GM21381 (cell line): ENCODE measurements around the gene PTEN.
"Not testable (repeated sequence)": the region's sequence is repeated elsewhere in the genome, so short reads cannot be mapped to it uniquely, and the experiment has no call there.

Experiments
- ATAC-seq: cut with Tn5 transposase; IDR thresholded peaks from one replicate; pipeline ENCODE4 v1.9.1; 2021; ENCODE audit warnings: mild to moderate bottlenecking, moderate library complexity; ENCODE audit not compliant: unreplicated experiment

Gene PTEN

DNA sequence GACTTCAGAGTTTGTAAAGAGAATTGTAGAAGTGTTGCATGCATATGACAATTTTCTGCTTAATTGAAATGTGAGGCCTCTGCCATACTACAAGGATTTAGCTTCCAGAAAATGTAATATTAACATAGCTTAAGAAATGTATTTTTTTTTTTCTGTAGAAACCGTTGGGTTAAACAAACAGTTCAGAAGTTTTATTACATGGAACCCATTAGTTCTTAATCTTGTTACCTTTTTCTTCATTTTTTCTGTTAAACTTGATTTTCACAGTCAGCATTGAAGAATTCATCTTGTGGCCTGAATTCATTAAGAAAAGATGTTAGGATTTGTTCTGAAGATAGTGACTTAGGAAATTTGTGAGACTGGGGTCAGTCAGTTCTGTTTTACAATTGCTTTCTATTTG is 4.9 kb downstream of the PTEN start:
- ATAC-seq: no peak

DNA sequence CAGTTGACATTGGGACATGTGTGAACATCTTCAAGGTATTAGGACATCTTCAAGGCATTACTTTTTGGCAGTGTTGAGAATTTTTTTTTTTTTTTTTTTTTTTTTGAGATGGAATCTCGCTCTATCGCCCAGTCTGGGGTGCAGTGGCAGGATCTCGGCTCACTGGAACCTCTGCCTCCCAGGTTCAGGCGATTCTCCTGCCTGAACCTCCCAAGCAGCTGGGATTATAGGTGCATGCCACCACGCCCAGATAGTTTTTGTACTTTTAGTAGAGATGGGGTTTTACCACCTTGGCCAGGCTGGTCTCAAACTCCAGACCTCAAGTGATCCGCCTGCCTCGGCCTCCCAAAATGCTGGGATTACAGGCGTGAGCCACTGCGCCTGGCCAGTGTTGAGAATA is 5.7 kb downstream of the PTEN start:
- ATAC-seq: not testable (repeated sequence)

DNA sequence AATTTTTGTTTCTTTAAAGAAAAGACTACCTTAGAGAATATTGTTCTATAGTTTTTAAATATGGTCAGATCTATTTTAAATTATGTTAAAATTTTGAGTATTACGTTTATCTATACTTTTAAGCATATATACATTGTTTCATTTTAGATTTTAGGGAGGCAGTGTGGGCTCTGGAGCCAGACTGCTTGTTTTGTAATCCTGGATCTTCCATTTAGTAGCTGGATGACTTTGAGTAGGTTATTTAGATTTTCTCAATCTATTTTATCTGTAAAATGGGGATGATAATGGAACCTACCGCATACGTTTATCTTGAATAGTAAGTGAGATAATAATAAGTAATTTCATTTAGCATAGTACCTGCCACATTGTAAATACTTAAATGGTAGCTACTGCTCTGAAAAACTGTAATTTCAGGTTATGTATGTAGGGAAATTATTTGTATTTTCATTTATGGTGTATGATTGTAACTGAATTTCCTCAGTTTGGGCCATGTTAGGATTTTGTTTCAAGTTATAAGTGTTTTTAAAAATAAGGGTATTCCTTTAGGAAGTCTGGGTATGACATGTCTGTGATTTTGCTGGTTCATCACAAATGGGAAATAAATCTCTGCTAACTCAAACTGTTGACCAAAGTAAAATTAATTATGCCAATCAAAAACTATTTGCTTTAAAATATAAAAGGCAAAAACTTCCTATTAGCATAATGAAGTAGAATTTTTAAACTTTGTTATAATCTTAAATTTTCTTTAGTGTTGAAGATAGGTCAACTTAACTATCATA is 6.5 kb downstream of the PTEN start:
- ATAC-seq: no peak

DNA sequence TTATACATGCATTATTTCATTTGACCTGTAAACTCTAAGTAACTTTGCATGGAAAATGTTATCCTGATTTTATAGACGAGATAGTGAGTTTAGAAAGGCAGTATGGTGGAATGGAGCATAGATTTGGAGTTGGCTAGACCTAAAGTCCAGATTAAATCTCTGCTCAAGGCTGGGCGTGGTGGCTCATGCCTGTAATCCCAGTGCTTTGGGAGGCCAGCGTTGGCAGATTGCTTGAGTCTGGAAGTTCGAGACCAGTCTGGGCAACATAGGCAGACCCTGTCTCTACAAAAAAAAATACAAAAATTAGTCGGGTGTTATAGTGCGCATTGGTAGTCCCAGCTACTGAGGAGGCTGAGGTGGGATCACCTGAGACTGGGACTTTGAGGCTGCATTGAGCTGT is 9.4 kb downstream of the PTEN start:
- ATAC-seq: no peak

DNA sequence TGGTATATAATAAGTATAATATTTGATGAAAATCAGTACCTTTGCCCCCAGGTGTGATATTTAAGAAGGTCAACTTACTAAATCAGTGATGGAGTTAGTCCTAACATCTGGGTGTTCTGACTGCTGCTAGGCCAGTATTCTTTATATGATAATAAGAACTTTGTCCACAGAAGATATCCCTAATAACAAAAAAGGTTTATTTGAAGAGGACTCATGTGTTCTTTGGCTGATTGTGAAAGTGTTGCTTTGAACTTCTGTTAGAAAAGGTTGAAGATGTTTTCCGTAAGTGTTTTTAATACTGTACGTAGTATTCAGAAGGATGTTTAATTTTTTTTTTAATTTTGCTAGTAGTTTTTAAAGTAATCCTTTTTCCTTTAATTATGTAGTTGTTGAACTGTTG is 10.2 kb downstream of the PTEN start:
- ATAC-seq: no peak

DNA sequence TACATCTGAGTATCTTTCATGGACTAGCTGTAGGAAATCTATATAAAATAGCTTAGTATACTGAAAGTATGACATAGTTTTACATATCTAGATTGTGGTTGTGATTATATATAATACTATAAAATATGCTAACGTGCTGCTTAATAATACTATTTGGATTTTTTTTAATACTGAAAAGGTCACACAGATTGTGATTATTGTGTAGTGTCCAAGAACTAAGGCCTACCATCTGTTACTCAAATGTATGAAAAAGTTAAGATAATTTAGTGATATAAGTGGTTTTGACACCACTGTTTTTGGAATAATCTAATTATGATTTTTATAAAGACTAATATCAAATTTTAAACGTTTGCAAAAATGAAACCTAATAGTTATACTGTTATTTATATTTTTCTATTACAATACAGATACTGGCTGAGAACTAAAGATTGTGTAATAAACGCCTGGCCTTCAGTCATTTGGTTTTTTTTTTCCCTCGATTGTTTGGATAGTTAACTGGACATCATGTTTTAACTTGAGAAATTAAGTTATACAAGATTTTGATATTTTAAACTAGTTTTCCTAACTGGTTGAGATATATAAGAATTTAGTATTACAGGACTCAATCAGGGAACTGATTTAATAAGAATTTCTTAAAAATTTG is 12.6 kb downstream of the PTEN start:
- ATAC-seq: no peak

DNA sequence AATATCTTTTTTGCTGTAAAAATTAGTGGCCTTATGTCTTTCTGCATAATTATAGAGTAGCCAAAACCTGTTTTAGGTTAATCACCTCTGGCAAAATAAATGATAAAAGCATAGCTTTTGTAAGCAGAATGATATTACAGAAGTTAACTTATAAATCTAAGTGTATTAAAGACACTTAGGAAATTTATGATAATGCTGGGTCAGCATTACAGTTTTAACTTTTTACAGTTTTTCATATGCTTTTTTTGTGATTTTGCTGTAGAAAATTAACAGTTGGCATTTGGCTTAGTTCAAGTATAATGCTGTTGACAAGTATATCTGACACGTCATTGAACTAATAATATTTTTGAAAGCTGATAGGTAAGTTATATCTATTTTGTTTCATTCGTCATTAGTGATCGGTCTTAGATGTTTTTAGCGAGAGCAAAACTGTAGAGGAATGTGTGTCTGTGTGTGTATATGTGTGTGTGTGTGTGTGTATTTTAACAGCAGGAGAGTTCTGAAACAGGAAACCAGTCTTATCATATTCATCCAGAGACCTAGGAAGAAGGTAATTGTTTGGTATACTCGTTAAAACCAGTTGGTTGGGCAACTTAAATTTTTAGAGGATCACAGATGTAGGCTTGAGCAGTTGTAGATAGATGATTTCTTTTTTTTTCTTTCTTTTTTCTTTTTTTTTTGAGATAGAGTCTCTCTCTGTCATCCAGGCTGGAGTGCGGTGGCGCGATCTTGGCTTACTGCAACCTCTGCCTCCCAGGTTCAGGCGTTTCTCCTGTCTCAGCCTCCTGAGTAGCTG is 15.4 kb downstream of the PTEN start:
- no peak for ATAC-seq

DNA sequence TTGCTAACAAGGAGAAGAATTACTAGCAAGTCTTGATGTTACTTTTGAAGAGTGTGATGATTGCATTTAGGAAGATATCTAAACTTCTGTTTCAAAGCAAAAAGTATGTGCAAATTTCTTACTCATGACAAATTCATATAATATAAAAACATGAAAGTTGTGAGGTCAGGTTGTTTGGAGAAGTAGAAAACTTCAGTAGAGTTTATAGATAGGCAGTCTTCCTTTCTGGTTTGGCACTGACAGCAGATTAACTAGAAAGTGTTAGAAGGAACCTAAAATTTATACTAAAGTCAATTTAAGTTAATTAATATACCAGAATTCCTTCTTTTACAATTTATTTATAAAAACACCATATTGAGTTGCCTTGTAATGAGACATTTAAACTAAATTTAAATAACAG is 16.9 kb downstream of the PTEN start:
- ATAC-seq: no peak

DNA sequence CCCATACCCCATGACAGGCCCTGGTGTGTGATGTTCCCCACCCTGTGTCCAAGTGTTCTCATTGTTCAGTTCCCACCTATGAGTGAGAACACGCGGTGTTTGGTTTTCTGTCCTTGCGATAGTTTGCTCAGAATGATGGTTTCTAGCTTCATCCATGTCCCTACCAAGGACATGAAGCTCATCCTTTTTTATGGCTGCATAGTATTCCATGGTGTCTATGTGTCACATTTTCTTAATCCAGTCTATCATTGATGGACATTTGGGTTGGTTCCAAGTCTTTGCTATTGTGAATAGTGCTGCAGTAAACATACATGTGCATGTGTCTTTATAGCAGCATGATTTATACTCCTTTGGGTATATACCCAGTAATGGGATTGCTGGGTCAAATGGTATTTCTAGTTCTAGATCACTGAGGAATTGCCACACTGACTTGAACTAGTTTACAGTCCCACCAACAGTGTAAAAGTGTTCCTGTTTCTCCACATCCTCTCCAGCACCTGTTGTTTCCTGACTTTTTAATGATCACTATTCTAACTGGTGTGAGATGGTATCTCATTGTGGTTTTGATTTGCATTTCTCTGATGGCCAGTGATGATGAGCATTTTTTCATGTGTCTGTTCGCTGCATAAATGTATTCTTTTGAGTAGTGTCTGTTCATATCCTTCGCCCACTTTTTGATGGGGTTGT is 18.1 kb downstream of the PTEN start:
- not testable (repeated sequence) for ATAC-seq

DNA sequence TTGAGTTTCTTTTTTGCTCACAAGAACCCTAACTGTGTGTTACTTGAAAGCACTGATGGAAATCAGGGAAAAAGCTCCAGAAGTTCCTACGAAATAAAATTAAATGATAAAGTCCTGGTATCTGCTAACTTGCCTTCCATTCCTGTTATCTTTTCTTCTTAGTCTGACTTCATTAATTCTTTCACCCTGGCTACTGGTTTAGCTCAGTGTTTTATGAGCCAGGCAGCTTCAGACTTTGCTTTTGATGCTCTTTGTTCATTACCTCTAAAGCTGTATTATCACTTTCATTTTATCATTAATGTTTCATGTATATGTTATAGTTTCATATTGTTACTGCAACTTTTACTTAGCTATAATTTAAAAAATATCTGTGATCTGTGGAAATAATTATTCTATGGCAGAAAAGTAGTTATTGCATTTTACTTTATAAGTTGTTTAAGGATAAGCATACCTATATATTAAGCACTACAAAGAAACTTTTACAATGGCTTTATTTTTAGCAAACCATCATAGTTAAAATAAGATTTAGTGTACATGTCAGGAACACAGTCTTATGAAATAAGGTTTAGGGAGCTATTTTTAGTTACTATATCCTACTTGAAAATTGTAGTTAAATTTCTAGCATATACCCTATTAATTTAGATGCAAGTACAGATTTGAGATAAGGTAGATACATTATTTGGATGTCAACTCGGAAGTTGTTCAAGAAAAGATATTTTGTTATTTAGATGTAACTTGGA is 19.3 kb downstream of the PTEN start:
- no peak for ATAC-seq

DNA sequence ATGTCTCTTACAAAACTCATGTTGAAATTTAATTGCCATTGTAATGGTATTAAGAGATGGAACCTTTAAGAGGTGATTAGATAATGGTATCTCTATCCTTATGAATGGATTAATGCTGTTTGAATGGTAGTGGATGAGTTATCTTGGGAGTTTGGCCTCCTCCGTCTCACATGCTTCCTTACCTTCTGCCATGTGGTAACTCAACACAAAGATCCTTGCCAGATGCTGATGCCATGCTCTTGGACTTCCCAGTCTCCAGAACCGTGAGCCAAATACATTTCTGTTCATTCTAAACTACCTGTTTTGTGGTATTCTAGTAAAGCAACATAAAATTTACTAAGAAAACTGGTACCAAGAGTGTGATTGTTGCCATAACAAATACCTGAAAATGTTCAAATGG is 23.2 kb downstream of the PTEN start:
- no peak for ATAC-seq

DNA sequence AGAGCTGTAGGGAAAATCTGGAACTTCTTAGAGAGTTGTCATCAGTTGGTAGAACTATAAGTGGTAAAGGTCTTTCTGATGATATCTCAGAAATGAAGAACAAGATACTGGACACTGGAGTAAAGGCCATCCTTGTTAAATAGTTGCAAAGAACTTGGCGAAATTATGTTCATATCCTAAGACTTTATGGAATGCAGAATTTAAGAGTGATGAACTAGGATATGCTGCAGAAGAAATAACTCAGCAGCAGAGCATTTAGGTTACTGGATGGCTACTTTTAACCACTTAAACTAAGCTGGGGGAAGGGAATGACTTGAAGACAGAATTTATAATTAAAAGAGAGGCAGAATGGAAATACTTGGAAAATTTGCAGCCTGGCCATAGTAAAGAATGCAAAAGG is 23.7 kb downstream of the PTEN start:
- no peak for ATAC-seq

DNA sequence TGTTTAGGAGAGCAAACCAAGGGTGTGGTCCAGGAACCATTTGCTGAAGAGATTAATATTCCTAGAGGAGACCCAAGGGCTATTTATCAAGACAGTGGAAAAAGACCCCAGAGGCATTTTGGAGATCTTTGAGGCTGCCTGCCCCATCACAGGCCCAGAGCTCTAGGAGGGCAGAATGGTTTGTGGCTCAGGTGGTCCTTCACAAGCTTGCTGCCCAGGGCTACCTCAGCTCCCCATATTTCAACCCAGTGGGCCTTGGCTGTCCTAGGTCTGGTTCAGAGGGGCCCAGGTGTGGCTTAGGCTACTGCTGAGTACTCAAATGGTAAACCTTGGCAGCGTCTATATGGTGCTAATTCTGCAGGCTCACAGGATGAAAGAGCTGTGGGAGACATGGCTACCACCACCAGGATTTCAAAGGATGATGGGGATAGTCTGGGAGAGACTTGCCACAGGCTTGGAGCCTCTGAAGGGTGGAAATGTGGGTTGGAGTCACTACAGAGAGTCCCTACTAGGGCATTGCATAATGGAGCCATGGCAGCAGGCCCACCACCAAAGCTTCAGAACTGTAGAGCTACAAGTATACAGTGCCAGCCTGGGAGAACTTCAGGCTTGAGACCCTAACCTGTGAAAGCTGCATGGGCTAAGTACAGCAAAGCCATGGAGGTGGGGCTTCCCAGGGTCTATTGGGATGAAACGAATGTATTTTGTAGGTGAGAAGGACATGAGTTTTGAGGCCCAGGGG is 24.3 kb downstream of the PTEN start:
- ATAC-seq: no peak

DNA sequence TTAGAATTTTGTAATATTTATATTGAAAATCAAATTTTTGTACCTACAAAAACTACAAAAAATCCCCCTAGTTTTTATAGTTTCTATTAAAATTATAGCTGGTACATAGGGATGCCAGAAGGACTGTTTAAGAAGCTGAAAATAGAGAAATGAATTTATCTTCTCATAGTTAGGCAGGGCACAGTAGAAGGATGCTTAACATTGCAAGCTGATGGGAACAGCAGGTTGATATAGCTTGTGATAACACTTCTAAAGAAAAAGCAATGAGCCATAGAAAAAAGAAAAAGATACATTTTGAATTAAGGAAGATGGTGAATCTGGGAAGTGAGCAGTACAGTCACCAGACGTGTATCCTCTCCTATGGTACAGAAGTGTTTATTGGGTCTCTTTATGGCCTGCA is 32.0 kb downstream of the PTEN start:
- no peak for ATAC-seq

DNA sequence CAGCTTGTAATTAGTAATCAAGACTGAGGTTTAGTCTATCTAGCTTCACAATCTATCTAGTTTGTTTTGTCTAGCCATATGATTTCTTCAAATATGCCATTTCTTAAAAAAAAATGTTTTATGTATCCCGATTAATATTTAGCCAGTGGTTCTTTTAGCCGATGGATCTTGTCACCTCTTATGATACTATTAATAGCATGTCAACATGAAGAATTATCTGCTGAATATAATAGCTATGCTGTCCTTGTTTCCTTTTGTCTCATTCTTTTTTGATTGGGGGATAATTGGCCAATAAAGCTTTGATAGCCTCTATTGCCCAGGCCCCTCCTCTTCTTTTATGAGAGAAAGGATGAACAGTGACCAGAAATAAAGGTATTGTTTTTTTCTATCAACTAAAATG is 32.8 kb downstream of the PTEN start:
- no peak for ATAC-seq

DNA sequence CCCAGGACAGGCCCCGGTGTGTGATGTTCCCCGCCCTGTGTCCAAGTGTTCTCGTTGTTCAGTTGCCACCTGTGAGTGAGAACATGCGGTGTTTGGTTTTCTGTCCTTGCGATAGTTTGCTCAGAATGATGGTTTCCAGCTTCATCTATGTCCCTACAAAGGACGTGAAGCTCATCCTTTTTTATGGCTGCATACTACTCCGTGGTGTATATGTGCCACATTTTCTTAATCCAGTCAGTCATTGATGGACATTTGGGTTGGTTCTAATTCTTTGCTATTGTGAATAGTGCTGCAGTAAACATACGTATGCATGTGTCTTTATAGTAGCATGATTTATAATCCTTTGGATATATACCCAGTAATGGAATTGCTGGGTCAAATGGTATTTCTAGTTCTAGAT is 34.5 kb downstream of the PTEN start:
- not testable (repeated sequence) for ATAC-seq

DNA sequence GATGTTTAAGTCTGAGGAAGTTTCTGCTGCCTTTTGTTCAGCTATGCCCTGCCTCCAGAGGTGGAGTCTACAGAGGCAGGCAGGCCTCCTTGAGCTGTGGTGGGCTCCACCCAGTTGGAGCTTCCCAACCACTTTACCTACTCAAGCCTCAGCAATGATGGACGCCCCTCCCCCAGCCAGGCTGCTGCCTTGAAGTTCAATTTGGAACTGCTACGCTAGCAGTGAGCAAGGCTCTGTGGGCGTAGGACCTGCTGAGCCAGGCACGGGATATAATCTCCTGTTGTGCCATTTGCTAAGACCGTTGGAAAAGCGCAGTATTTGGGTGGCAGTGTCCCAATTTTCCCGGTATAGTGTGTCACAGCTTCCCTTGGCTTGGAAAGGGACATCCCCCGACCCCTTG is 40.0 kb downstream of the PTEN start:
- ATAC-seq: not testable (repeated sequence)

DNA sequence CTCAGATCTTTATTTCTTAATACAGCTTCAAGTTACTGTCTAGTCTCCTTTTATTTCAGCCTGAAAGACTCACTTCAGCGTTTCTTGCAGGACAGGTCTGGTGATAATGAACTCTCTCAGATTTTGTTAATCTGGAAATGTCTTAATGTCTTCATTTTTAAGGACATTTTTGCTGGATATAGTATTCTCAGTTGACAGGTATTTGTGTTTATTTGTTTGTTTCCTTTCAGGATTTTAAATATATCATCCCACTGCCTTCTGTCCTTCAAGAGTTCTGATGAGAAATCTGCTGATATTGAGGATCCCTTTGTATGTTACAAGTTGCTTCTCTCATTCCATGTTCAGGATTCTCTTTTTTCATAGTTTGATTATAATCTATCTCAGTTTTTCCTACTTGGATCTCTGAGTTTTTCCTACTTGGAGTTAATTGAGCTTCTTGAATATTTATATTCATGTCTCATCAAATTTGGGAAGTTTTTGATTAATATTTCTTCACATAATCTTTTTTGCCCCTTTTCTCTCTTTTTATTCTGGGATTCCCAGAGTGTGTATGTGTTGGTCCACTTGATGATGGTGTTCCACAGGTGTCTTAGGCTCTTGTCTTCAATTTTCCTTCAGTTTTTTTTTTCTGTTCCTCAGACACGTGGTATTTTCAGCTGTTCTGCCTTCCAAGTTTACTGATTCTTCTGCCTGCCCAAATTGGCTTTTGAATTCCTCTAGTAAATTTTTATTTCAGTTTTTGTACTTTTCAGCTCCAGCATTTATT is 49.9 kb downstream of the PTEN start:
- ATAC-seq: no peak

DNA sequence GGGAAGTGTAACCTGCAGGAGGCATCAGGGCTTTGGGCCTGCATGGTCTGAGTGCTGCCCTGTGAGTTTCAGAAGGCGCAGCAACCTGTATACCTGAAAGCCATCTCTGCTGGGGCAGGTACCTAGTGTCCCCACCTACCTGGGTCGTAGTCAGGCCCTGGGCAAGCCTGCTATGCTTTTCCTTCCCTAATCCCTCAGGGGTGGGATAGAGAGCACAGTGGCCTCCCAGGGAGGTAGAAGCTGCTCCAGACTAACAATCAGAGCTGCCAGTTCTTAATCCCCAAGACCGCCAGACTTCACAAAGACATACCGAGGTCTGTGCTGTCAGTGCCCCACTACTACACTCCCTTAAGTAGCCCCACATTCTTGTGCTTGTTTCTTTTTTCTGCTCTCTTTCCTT is 52.0 kb downstream of the PTEN start:
- ATAC-seq: no peak
